Kidney (tissue), 14 donors: ENCODE measurements around the gene KCNAB1. TPM values are rescaled to one million over a fixed set of nuclear protein-coding genes. Genes with fewer than 3 reads are reported as not detected.

ENCODE experiments used
- DNase-seq, 5 donors: peaks; one replicate each; pipeline ENCODE4 v3.0.0-alpha.2; 2013 to 2020
- FAIRE-seq: peaks from 2 replicates; lab custom pipeline; 2012; peaks lifted over from hg19 to GRCh38; lab: Jason Lieb, UNC
- H3K27ac ChIP-seq, 2 donors: one replicate each; pipeline ENCODE4 v1.7.0; 2013; ENCODE audit warnings: low read depth in 2 of 2, low read length in 2 of 2, inconsistent platforms in 1 of 2
- H3K27me3 ChIP-seq: one replicate; pipeline ENCODE4 v1.7.1; 2013; ENCODE audit warnings: low read length, inconsistent platforms; ENCODE audit not compliant: control insufficient read depth, insufficient read depth
- H3K36me3 ChIP-seq, 3 donors: one replicate each; pipeline versions ENCODE4 v1.7.0 to v1.7.1; 2013; ENCODE audit warnings: low read length in 3 of 3, control low read depth in 1 of 3, inconsistent platforms in 1 of 3; ENCODE audit not compliant: insufficient read depth in 3 of 3, control insufficient read depth in 2 of 3
- H3K4me1 ChIP-seq, 3 donors: one replicate each; pipeline versions ENCODE4 v1.7.0 to v1.7.1; 2013; ENCODE audit warnings: low read length in 3 of 3, inconsistent platforms in 1 of 3, low read depth in 1 of 3; ENCODE audit not compliant: control insufficient read depth in 2 of 3, insufficient read depth in 2 of 3
- H3K4me3 ChIP-seq, 3 donors: one replicate each; pipeline versions ENCODE4 v1.7.0 to v1.8.1; 2013; ENCODE audit warnings: low read length in 3 of 3, control low read depth in 1 of 3, inconsistent platforms in 1 of 3
- H3K9ac ChIP-seq, 3 donors: one replicate each; pipeline versions ENCODE4 v1.7.0 to v1.7.1; 2013; ENCODE audit warnings: low read length in 3 of 3, control low read depth in 1 of 3, inconsistent platforms in 1 of 3
- H3K9me3 ChIP-seq, 3 donors: one replicate each; pipeline versions ENCODE4 v1.7.0 to v1.7.1; 2013; ENCODE audit warnings: low read length in 3 of 3, control low read depth in 1 of 3, inconsistent platforms in 1 of 3; ENCODE audit not compliant: control insufficient read depth in 2 of 3, insufficient read depth in 1 of 3
- intact Hi-C: fragments of 100-400 bp; cut with DNase I; formaldehyde crosslinking; loops from one replicate; pipeline ENCODE4 v1.11.1; 2022
- polyA plus RNA-seq: library from polyadenylated mRNA; stranded (reverse); fragments of 350-450 nt; fragmentation: Illumina TruSeq; extraction: RNeasy Lipid Tissue Mini Kit (QIAGEN cat#74804); gene quantifications from one replicate; pipeline ENCODE4 v1.2.3, GENCODE V29; 2014; ENCODE audit warnings: low read depth, low replicate concordance; ENCODE audit not compliant: insufficient read depth
- total RNA-seq: library from RNA; stranded (reverse); fragmentation: NEBNext Ultra II Directional; extraction: Animal tissue kit (Norgen Biotek cat#: 25700); gene quantifications from one replicate; pipeline ENCODE4 v1.2.1, GENCODE V29; 2021
- TF ChIP-seq, protein P1 (sequence below): IDR thresholded peaks from 3 replicates; pipeline ENCODE4 v1.5.1; 2012; ENCODE audit warnings: mild to moderate bottlenecking, moderate library complexity, borderline replicate concordance; ENCODE audit not compliant: insufficient read depth; ENCODE audit errors: extremely low read depth
- donor health status: control.
- donor health status: control.
- donor health status: control.
- donor health status: control.
- donor health status: control.
- donor health status: DM: yes; HTN: yes; CAD: no.
- donor health status: Normal renal cell carcinoma (clear cell type).

KCNAB1 gene
- total and polyA plus RNA-seq, 2 donors from 2014 or later: 1.7 to 6.6 TPM

DNA sequence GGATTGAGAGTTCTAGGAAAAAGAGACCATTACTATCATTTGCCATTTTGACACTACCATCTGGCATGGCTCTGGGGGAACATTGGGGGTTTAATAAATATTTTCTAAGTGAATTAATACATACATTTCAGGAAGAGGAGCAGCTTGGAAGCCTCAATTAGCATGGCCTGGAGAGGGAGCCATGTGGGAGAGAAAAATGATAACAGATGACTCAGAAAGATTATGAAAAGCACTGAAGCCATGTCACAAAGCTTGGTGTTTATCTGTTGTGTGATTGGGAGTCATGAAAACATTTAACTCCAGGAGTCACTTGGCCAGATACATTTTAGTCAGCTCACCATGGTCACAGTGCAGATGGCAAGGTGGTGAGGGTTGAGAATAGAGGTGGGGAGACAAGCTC lies 313.5 kb downstream of the KCNAB1 start:
- no peaks in the 10 kb centered on the region for H3K27me3 ChIP-seq

DNA sequence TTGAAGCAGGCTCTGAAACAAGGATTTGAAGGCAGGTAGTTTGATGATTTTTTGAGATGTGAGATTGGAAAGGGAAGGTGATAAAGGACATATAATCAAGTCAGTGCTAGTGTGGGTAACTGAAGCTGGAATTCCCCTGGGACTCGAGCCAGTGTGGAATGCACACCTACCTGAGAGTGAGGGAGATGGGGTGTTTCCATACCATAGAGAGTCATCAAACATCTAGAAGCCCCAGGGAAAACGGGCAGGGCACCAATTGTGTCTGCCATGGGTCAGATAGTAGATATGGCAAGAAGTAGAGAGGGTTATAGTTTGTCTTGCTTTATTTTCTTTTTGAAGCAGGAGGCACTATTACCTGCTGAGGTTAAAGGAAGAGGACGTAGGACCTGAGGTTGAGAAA lies 314.5 kb downstream of the KCNAB1 start:
- FAIRE-seq: no peak
- H3K27ac ChIP-seq: no peak overlapping the region
- no peak overlapping the region for H3K9ac ChIP-seq
- no peak overlapping the region for H3K4me3 ChIP-seq
- no peaks in the 10 kb centered on the region for H3K27me3 ChIP-seq
- TF ChIP-seq, protein P1, sequence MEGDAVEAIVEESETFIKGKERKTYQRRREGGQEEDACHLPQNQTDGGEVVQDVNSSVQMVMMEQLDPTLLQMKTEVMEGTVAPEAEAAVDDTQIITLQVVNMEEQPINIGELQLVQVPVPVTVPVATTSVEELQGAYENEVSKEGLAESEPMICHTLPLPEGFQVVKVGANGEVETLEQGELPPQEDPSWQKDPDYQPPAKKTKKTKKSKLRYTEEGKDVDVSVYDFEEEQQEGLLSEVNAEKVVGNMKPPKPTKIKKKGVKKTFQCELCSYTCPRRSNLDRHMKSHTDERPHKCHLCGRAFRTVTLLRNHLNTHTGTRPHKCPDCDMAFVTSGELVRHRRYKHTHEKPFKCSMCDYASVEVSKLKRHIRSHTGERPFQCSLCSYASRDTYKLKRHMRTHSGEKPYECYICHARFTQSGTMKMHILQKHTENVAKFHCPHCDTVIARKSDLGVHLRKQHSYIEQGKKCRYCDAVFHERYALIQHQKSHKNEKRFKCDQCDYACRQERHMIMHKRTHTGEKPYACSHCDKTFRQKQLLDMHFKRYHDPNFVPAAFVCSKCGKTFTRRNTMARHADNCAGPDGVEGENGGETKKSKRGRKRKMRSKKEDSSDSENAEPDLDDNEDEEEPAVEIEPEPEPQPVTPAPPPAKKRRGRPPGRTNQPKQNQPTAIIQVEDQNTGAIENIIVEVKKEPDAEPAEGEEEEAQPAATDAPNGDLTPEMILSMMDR: no peak
- H3K9me3 ChIP-seq: no peaks in the 10 kb centered on the region
- intact Hi-C loops: no loop called here
- H3K4me1 ChIP-seq: no peaks in the 10 kb centered on the region
- no peaks in the 10 kb centered on the region for H3K36me3 ChIP-seq
- no peak for DNase-seq

More for the DNA sequence above, 313.5 kb downstream of the KCNAB1 start:
- H3K9me3 ChIP-seq: no peaks in the 10 kb centered on the region
- H3K36me3 ChIP-seq: no peaks in the 10 kb centered on the region
- DNase-seq (no peak), FAIRE-seq (no peak)
- no peak overlapping the region for H3K9ac ChIP-seq
- TF ChIP-seq, protein P1: no peak
- H3K4me1 ChIP-seq: no peaks in the 10 kb centered on the region
- no peak overlapping the region for H3K27ac ChIP-seq
- intact Hi-C loops: no loop called here
- no peak overlapping the region for H3K4me3 ChIP-seq

DNA sequence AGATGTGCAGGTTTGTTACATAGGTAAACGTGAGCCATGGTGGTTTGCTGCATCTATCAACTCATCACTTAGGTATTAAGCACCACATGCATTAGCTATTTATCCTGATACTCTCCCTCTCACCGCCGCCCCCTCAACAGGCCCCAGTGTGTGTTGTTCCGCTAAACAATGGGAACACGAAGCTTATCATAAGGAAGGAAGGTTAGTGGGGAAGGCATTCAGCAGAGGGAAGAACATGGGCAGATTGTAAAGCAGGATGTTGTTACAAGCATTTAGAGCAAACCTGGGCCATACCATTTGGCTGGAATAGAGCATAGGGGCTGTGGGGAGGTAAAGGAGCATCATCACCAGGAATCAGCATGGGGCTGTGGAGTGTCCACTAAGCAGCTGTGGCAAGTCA lies 322.7 kb downstream of the KCNAB1 start:
- DNase-seq: no peak
- Histone ChIP-seq H3K4me3 (no peak overlapping the region), H3K27ac (no peak overlapping the region), H3K9ac (no peak overlapping the region), H3K9me3 (no peaks in the 10 kb centered on the region), H3K4me1 (no peaks in the 10 kb centered on the region), H3K36me3 (no peaks in the 10 kb centered on the region), H3K27me3 (no peaks in the 10 kb centered on the region)
- TF ChIP-seq, protein P1: no peak
- no peak for FAIRE-seq
- intact Hi-C loops: no loop called here
